Gastroesophageal sphincter (tissue), 4 donors: Measurements from ENCODE around the gene PATJ. TPM values are rescaled to one million over a fixed set of nuclear protein-coding genes. Genes with fewer than 3 reads are reported as not detected.

Experiments used
- ATAC-seq: fragments of 150-250 bp; one replicate; pipeline ENCODE4 v1.9.1; 2016; ENCODE audit warnings: mild to moderate bottlenecking, moderate library complexity
- H3K27ac ChIP-seq, 4 donors: fragments of 200-600 bp; sonication (generic) in 3 of 4; 1 replicate in 3 of 4; 2 replicates in 1 of 4; pipeline ENCODE4 v1.5.1; 2016 to 2019
- H3K27me3 ChIP-seq: fragments of 200-600 bp; sonication (generic); one replicate; pipeline ENCODE4 v1.5.1; 2019
- H3K36me3 ChIP-seq, 2 donors: fragments of 200-600 bp; sonication (generic); one replicate each; pipeline ENCODE4 v1.5.1; 2019; ENCODE audit warnings: control low read depth in 1 of 2
- H3K4me1 ChIP-seq, 3 donors: fragments of 200-600 bp; sonication (generic); 1 replicate in 2 of 3; 2 replicates in 1 of 3; pipeline ENCODE4 v1.5.1; 2016 to 2019; ENCODE audit warnings: control low read depth in 2 of 3
- H3K4me3 ChIP-seq, 2 donors: fragments of 200-600 bp; sonication (generic); one replicate each; pipeline ENCODE4 v1.5.1; 2019; ENCODE audit warnings: mild to moderate bottlenecking in 1 of 2, moderate library complexity in 1 of 2
- H3K9me3 ChIP-seq, 3 donors: fragments of 200-600 bp; sonication (generic); one replicate each; pipeline ENCODE4 v1.5.1; 2017 to 2019; ENCODE audit warnings: control low read depth in 2 of 3
- EP300 ChIP-seq: sonication (generic); formaldehyde crosslinking; IDR thresholded peaks from one replicate; pipeline ENCODE4 v1.6.1; 2017; ENCODE audit warnings: antibody characterized with exemption, mild to moderate bottlenecking
- POLR2A ChIP-seq, 2 donors: fragments of 450-650 bp; IDR thresholded peaks; one replicate each; pipeline ENCODE4 v1.6.1; 2017; ENCODE audit warnings: antibody characterized with exemption in 2 of 2, mild to moderate bottlenecking in 2 of 2, moderate library complexity in 1 of 2
- POLR2AphosphoS5 ChIP-seq: sonication (generic); formaldehyde crosslinking; IDR thresholded peaks from one replicate; pipeline ENCODE4 v1.6.1; 2017; ENCODE audit warnings: antibody characterized with exemption
- WGBS, 2 donors: methylation state at CpG; one replicate each; pipeline ENCODE4 v1.1.5; 2018; ENCODE audit warnings: low coverage in 1 of 2; 5-methylcytosine and 5-hydroxymethylcytosine counted together
- total RNA-seq, 4 donors: library from RNA; depleted of rRNA; stranded (reverse); fragments of >200 nt; gene quantifications; one replicate each; pipeline ENCODE4 v1.1.0, GENCODE V29; 2016
- TF ChIP-seq, protein P1 (sequence below), 4 experiments: fragments of 200-600 bp in 2 of 4; fragments of 450-650 bp in 2 of 4; sonication (generic) in 1 of 4; IDR thresholded peaks; one replicate each; pipeline ENCODE4 v1.5.1; 2017 to 2019; ENCODE audit warnings: antibody characterized with exemption in 4 of 4, mild to moderate bottlenecking in 2 of 4, moderate library complexity in 2 of 4

Gene PATJ
- total RNA-seq, 4 donors from 2014 or later = 34.8 to 59.0 (median 37.1) TPM

DNA sequence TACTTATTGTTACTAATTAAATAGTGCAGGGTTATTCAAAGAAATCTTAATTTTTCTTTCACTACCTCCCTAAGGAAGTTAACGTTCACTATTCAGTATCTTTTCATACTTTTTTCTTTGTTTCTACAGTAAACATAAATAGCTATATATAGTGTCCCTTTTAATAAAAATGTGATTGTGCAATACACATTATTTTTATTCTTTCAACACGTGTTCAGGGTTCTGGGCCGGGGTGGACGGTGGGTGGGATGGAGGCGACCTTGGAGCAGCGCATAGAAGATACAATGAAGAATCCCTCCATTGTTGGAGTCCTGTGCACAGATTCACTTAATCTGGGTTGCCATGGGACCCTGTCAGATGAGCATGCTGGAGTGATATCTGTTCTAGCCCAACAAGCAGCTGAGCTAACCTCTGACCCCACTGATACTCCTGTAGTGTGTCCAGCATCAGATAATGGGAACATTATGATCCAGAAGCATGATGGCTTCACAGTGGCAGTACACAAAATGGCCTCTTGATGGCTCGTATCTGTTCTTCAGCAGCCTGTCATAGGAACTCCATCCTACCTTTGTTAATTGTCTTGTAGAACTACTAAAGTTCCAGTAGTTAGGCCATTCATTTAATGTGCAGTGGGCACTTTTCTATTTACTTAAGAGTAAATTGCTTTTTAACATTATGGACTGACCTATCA, 296.5 kb downstream of the PATJ start:
- no peaks in the 10 kb centered on the region for H3K36me3 ChIP-seq
- no peaks in the 10 kb centered on the region for H3K27me3 ChIP-seq
- 74 to 88% methylated on average over 7 of the region's 7 CpGs for WGBS, 2 donors
- no peak overlapping the region for H3K27ac ChIP-seq
- no peak for ATAC-seq
- TF ChIP-seq, protein P1, sequence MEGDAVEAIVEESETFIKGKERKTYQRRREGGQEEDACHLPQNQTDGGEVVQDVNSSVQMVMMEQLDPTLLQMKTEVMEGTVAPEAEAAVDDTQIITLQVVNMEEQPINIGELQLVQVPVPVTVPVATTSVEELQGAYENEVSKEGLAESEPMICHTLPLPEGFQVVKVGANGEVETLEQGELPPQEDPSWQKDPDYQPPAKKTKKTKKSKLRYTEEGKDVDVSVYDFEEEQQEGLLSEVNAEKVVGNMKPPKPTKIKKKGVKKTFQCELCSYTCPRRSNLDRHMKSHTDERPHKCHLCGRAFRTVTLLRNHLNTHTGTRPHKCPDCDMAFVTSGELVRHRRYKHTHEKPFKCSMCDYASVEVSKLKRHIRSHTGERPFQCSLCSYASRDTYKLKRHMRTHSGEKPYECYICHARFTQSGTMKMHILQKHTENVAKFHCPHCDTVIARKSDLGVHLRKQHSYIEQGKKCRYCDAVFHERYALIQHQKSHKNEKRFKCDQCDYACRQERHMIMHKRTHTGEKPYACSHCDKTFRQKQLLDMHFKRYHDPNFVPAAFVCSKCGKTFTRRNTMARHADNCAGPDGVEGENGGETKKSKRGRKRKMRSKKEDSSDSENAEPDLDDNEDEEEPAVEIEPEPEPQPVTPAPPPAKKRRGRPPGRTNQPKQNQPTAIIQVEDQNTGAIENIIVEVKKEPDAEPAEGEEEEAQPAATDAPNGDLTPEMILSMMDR (IDR thresholded peaks at IDR 0.05) = no peak
- TF ChIP-seq POLR2AphosphoS5 (no peak), EP300 (no peak), POLR2A (IDR thresholded peaks at IDR 0.05) (no peak)
- H3K9me3 ChIP-seq = no peaks in the 10 kb centered on the region
- H3K4me3 ChIP-seq = no peak overlapping the region
- H3K4me1 ChIP-seq = no peaks in the 10 kb centered on the region

DNA sequence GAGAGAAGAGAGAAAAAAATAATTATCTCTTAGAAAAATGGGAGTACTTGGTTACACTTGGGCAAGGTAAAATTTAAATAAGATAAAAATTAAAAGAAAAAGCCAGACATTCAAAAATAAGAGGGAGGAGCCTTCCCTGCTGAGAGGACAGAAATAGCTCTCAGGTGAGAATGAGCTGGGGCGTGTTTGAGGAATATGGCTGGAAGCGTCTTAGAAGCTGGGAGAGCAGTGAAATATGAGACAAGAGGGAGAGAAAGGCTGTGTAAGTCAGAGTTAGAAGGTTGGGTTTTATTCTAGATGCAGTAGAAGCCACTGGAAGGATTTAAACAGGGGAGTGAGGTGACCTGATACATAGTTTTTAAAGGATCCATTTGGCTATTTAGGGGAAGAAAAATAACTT, 298.2 kb downstream of the PATJ start:
- no peaks in the 10 kb centered on the region for H3K4me1 ChIP-seq
- H3K27me3 ChIP-seq = no peaks in the 10 kb centered on the region
- no peak overlapping the region for H3K27ac ChIP-seq
- no peak overlapping the region for H3K4me3 ChIP-seq
- no peak for ATAC-seq
- 39 to 50% methylated on average over 2 of the region's 2 CpGs for WGBS, 2 donors
- TF ChIP-seq EP300 = no peak
- no peak for TF ChIP-seq POLR2A (IDR thresholded peaks at IDR 0.05)
- no peak for TF ChIP-seq POLR2AphosphoS5
- TF ChIP-seq, protein P1 (IDR thresholded peaks at IDR 0.05) = no peak
- H3K9me3 ChIP-seq = no peaks in the 10 kb centered on the region
- no peaks in the 10 kb centered on the region for H3K36me3 ChIP-seq

DNA sequence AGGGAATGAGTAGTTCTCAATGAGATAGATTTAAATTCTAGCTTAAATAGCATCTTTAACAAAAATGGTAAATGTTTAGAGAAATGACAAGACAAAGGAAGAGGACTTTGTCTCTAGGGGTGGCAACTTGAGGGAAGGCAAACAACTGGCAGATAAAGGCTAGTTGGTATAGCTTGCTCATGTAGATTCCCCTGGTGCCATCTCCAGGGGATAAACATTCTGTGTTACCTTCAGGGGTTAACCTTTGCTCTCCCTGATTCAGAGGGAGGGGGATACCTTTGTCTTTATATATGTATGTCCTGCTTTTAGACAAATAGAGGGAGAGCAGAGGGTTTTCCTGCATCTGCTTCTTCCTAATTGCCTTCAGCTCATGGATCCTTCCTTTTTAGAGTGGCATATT, 298.7 kb downstream of the PATJ start:
- TF ChIP-seq POLR2AphosphoS5 (no peak), EP300 (no peak), POLR2A (IDR thresholded peaks at IDR 0.05) (no peak)
- TF ChIP-seq, protein P1 (IDR thresholded peaks at IDR 0.05) = no peak
- Histone ChIP-seq H3K27me3 (no peaks in the 10 kb centered on the region), H3K4me3 (no peak overlapping the region), H3K27ac (no peak overlapping the region), H3K36me3 (no peaks in the 10 kb centered on the region), H3K4me1 (no peaks in the 10 kb centered on the region), H3K9me3 (no peaks in the 10 kb centered on the region)
- no peak for ATAC-seq

GRCh38 chr1:62043154-62043553, 300.9 kb downstream of the PATJ start:
- Histone ChIP-seq H3K9me3 (no peaks in the 10 kb centered on the region), H3K27ac (no peak overlapping the region), H3K4me3 (no peak overlapping the region), H3K4me1 (no peaks in the 10 kb centered on the region), H3K36me3 (no peaks in the 10 kb centered on the region), H3K27me3 (no peaks in the 10 kb centered on the region)
- ATAC-seq = no peak
- TF ChIP-seq POLR2AphosphoS5 = no peak
- TF ChIP-seq, protein P1 (IDR thresholded peaks at IDR 0.05) = no peak
- no peak for TF ChIP-seq POLR2A (IDR thresholded peaks at IDR 0.05)
- TF ChIP-seq EP300 = no peak

DNA sequence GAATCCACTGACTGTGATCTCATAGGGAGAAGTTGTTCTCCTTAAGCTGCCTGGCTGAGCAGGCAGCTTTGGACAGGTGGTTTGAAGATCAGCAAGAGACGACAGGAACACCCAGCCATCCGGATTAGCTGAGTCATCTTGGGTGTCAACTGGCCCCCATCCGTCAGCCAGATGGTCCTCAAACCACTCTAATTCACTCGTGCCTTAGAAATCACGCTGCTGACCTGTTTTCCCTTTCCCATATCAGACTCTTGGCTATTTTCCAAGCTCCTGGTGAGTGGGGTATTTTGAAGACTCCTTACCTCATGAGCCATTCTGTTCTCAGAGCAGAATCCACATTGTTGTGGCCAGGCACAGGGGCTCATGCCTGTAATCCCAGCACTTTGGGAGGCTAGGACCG, 303.3 kb downstream of the PATJ start:
- TF ChIP-seq EP300 (no peak), POLR2A (IDR thresholded peaks at IDR 0.05) (no peak), POLR2AphosphoS5 (no peak)
- TF ChIP-seq, protein P1 (IDR thresholded peaks at IDR 0.05) = no peak
- Histone ChIP-seq H3K27ac (no peak overlapping the region), H3K27me3 (no peaks in the 10 kb centered on the region), H3K4me1 (no peaks in the 10 kb centered on the region), H3K4me3 (no peak overlapping the region), H3K9me3 (no peaks in the 10 kb centered on the region), H3K36me3 (peaks cover 0 to 1% of the 10 kb centered on the region in 2 donors)
- WGBS, 2 donors = 68% methylated on average over 4 of the region's 6 CpGs; no CpG with 5 or more reads in 1 of the 2 donors
- no peak for ATAC-seq
